Stomach (tissue), 4 donors: ENCODE measurements around the gene CHGA.

ENCODE experiments used
- POLR2A ChIP-seq, 4 donors: fragments of 450-650 bp; IDR thresholded peaks; one replicate each; pipeline ENCODE4 v1.6.1; 2016; ENCODE audit warnings: antibody characterized with exemption in 4 of 4, control low read depth in 2 of 4, mild to moderate bottlenecking in 1 of 4, moderate library complexity in 1 of 4
- TF ChIP-seq, protein P1 (sequence below), 7 experiments: fragments of 450-650 bp in 4 of 7; fragments of 200-600 bp in 3 of 7; sonication (generic) in 3 of 7; IDR thresholded peaks; one replicate each; pipeline ENCODE4 v1.5.1; 2016 to 2019; ENCODE audit warnings: antibody characterized with exemption in 7 of 7, control low read depth in 2 of 7, mild to moderate bottlenecking in 1 of 7

DNA sequence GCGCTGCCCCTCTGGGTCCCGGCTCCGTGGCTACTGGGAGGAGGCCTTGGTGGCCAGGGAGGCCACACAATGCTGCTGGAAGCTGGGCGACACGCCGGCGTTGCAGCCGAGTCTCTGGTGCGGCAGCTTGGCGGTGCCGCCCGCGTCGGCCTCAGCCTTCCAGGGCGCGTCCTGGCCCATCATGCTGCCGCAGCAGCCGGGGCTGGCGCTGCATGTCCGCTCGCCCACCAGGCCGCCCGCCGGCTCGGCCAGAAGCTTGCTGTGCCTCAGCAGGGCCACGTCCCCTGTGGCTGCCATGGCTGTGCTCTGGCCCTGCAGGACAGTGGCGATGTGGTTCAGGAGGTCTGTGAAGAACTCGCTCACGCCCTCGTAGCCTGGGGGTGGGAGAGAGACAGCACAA, 18.6 kb downstream of the CHGA start:
- TF ChIP-seq, protein P1, sequence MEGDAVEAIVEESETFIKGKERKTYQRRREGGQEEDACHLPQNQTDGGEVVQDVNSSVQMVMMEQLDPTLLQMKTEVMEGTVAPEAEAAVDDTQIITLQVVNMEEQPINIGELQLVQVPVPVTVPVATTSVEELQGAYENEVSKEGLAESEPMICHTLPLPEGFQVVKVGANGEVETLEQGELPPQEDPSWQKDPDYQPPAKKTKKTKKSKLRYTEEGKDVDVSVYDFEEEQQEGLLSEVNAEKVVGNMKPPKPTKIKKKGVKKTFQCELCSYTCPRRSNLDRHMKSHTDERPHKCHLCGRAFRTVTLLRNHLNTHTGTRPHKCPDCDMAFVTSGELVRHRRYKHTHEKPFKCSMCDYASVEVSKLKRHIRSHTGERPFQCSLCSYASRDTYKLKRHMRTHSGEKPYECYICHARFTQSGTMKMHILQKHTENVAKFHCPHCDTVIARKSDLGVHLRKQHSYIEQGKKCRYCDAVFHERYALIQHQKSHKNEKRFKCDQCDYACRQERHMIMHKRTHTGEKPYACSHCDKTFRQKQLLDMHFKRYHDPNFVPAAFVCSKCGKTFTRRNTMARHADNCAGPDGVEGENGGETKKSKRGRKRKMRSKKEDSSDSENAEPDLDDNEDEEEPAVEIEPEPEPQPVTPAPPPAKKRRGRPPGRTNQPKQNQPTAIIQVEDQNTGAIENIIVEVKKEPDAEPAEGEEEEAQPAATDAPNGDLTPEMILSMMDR (IDR thresholded peaks at IDR 0.05), result no peak
- no peak for TF ChIP-seq POLR2A (IDR thresholded peaks at IDR 0.05)
